Stimulated activated CD4-positive, alpha-beta T cell treated with anti-CD3 and anti-CD28 coated beads, Interleukin-15, amount 100 ng/mL, for 1 hour (primary cell): ENCODE data around the gene CD247.
A peak's percentile ranks its signal among the peaks of the same experiment; 100 is the strongest.
"Not testable (repeated sequence)": the region's sequence is repeated elsewhere in the genome, so short reads cannot be mapped to it uniquely, and the experiment has no call there.

Experiments
- DNase-seq, 2 donors: peaks; one replicate each; pipeline ENCODE4 v3.0.0-alpha.2; 2020; ENCODE audit warnings: low read depth in 1 of 2, low spot score in 1 of 2

CD247 gene

DNA sequence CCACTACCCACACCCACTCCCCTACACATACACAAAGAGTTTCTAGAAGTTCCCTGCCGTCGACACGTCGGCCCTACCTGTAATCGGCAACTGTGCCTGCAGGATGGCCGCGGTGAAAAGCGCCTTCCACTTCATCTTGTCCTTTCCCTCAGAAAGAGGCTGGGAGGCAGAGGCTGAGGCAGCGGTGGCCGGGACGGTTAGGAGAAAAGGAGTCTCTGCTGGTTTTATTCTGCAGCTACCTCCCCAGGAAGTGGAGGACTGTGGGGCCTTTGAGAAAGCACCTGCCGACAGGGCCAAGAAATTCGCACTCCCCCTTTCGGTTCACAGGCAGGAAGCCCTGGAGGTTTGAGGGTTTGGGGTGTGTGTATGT lies at the start of gene CD247:
Gene CD247, minus strand, starts transcription at position 199 of the 370 bp plus-strand sequence. Its CDS starts 64 bp downstream, at position 135.
- peak; percentile 36 to 51 for DNase-seq

DNA sequence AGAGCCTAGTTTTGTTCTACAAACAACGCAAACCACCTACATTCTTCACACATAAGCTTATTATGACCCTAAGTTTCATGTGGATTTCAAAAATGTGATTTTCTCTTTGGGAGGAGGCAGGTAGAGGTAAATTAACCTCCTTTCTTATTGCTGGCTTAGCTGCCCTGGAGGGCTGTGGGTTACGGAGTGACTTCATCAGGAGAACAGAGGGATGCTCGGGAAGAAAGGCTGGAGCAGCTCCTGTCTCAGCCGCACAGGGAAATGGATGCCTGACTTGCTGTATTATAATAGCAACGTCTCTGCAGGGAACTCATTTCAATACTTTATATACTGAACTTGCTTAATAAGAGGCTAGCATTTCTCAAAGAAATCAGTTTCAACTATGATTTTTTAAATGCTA lies 49.3 kb upstream of the CD247 start:
- no peak for DNase-seq

DNA sequence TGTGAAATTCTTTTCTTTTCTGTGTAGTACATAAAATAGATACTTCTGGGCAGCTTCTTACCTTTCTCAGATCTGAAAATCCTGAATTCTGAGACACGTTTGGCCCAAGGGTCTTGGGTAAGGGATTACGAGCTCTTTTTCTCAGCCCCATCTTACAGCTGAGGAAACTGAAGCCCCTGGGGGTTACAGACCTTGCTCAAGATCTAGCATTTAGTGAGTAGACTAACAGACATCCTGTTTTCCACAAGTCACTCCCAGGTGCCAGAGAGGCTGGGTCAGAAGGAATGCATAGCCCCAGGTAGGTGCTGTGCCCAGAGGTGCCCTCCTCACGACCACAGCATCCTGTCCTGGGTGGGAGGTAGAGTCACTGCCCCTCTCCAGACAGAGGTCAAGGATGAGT lies 48.4 kb upstream of the CD247 start:
- no peak for DNase-seq

DNA sequence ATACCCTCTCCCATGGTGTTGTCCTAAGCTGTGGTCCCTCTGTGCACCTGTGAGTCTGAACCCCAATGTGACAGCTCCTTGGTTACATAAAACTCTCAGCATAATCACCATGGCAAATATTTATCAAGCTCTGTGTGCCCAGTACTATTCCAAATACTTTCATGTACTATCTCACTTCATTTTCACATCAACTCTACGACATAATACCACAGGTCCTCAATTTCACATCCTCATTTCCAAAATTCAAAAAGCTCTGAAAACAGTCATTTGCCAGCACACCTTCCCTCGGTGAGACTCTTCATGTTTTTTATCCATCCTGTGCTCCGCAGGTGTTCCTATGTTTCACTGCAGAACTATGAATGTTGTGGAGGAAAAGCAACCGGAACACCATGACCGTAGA lies 47.6 kb upstream of the CD247 start:
- no peak for DNase-seq

DNA sequence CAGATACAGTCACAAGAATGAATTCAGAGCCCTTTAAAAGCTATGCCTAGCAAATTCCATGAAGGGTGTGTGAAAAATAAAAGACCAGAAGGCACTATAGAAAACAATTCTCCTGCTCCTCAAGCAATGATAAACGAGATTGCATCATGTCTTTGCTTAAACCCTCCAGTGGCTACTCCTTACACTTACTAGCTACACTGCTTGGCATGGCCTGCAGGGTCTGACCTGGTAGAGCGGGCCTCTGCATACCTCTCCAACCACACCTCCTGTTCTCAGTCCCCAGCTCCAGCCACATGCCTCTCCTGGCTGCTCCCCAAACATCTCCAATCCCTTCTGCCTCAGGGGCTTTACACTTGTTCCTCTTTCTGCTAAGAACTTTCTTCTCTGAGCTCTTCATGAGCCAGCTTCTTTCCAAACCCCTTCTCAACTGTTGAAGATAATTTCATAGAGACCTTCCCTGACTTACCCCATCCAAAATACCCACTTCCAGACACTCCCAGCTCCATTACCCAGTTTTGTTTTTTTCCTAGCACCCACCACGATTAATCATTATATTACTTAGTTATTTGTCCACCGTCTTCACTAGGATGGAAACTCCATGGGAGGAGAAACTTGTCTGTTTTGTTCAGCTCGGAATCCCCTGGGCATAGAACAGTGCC lies 46.4 kb upstream of the CD247 start:
- DNase-seq, result no peak

DNA sequence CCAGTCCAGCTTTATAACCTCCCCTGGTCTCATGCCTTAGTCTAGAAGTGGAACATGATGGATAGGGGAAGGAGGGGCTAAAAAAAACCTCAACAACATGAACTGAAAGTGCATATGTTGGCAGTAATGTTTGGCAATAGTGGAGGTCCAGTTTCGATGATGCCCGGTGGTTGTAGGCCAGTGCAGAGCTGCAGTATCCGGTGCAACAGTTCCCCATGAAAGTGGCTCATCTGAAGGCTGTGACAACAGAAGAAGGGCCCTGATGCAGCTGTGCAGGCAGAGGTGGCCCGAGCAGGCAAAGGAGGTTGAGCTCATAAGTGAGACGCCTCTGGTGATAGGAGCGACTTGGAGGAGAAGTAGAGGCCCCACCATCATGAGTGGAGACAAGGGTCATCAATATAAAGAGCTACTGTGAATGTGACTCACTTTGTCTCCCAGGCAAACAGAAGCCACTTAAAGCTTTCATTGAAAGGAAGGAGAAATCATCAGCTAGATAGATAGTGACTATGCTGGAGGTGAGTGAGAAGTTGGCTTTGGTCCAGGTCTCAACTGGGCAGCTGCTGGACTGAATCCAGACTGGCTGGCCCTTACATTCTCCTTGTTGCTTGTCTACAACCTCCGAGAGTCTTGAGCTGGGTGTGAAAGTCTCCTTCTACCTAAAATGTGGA lies 45.4 kb upstream of the CD247 start:
- no peak for DNase-seq

DNA sequence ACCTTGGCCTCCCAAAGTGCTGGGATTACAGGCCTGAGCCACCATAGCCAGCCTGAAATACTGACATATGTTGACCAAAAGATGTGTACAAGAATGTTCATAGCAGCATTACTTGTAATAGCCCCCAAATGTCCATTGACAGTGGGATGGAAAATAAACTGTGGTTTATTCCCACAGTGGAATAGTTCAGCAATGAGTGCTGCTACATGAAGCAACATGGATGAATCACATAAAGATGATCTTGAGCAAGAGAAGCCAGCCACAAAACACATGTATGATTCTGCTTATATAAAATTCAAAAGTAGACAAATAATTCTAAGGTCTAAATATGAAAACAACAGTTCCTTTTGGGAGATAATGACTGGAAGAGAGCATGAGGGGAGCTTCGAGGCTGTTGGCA lies 44.4 kb upstream of the CD247 start:
- DNase-seq, result no peak

DNA sequence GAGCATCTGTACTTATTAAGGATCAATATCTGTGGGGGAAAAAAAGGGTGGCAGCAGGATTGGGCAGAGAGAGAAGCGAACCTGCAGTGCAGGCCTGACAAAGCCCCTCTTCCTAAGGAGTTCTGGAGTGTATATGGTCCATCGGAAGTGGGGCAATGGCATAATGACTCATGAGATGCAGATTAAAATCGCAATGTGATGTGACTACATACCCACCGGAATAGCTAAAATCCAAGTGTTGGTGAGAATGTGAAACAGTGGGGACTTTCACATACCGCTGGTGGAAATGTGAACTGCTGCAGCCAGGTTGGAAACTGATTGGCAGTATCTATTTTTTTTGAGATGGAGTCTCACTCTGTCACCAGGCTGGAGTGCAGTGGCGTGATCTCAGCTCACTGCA lies 43.4 kb upstream of the CD247 start:
- no peak for DNase-seq

DNA sequence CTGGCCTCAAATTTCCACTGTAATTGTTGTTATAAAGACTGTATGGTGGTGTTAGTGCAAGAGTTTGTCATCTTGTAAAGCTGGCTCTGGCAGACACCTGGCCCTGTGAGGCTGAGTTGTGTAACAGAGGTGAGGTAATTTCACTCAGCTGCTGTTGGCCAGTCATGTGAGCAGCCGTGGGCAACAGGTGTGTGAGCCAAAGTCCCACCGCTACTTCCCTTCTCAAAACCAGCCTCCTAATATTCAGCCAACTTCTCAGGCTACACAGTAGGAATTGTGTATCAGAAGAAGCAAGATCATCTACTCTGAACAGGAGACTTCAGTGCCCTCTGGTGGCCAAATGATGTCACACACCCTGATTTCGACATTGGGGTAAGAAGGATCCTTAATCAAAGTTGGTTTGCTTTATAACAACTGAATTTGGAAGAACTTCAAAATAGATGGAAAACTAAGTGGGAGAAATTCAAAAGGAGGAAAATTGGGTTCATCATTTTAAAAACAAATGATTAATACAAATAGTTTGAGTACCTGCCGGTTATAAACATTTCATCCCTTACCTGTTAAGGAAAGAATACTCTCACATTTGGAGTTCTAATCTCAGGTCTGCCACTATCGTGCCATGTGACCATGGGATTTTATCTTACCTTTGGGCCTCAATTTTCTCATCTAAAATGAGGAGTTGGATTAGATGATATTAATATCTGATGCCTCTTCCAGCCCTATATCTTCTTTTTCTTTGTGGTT lies 37.8 kb upstream of the CD247 start:
- DNase-seq, result peak; percentile 43 to 54

DNA sequence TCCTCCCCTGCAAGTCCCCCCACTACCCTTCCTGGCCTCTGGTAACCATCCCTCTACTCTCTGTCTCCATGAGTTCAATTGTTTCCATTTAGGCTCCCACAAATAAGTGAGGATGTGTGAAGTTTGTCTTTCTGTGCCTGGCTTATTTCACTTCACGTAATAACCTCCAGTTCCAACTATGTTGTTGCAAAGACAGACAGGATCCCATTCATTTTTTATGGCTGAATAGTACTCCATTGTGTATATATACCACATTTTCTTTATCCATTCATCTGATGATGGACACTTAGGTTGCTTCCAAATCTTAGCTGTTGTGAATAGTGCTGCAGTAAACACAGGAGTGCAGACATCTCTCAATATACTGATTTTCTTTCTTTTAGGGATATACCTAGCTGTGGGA lies 36.7 kb upstream of the CD247 start:
- DNase-seq, result not testable (repeated sequence)

DNA sequence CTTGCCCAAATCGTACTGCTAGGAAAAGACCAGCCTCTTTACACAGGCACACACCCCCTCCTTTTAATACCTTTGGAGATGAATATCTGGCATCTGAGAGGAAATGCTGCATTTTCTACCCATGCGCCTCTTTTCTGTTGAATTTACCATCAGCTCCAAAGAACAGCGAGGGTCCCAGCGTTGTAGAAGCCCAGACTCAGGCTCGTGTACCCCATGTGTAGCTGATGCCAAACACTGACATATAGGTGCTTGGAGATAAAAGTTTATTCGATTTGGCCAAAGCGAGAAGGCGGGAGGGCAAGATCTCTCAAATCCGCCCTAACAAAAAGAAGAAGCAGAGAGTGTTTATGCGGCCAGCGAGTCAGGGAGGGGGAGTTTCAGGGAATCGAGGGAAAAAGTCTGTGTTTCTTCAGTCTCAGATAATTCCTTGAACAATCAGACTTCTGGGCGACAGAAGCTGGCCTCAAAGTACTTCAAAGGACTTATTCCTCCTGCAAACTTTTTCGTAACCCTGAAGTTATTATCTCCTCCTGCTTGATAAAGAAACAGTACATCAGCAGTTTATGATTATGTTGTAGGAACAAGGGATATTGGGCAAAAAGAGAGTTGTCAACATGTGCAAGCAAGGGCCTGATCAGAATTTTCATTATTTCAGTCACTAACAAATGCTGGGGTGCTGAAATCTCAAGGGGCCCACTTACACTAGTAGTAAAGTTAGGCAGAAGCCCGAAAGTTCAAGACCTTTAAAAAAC lies 35.9 kb upstream of the CD247 start:
- DNase-seq, result no peak

DNA sequence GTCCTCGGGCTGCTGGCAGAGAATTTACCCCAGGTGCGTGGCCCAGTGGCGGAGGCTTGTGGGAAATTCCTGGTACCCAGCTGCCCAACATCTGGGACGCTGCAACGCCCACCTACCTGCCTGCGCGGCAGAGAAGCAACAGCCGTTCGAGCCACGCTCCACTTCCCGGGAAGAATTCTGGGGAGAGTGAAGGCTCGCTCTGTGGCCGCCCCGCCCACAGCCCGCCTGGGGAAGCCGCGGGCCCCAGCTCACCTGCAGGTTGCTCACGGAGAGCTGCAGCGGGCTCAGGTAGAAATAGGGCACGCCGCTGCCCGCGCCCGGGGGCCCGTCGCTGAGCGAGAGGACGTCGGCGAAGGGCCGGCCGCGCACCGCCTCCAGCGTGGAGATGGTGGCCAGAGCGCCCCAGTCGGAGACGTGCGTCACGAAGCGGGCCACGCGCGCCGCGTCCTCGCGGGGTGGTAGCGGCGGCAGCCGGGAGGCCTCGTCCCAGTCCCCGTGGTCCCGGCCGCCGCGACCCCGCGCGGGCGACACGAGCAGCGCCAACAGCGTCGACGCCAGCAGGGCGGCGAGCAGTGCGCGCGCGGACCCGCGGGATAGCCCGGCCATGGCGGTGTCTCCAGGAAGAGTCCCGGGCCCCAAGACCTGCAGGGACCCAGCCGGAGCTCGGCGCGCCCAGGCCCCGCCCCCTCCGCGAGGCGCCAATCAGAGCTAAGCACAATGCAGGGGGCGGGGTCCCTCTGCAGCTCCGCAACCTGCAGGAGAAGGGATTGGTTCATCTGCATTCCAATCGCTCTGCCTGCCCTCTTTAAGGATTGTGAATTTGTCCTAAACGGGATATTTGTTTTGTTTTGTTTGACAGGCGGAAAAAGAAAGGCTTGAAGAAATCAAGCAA lies 35.1 kb upstream of the CD247 start, which contains the start of gene CREG1:
Gene CREG1, minus strand, starts transcription at position 627 of the 892 bp plus-strand sequence.
- peak; percentile 71 to 84 for DNase-seq

DNA sequence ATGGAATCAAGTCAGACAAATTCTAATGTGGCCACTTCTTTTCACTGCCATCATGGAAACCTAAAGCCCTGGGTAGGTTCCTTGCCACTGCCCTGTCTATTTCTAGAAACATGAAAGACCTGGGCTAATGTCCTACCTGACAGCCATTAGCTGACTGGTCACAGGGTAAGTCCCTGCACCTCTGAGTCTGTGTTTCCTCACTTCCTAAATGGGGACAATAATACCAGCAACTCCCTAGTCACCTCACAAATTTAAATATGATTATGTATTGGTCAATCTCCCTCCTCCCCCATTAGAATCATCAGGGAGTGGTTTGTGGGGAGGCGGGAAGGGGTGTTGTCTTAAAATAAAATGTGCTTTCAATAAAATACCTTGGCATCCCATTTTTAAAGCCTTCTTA lies 33.0 kb upstream of the CD247 start:
- no peak for DNase-seq

DNA sequence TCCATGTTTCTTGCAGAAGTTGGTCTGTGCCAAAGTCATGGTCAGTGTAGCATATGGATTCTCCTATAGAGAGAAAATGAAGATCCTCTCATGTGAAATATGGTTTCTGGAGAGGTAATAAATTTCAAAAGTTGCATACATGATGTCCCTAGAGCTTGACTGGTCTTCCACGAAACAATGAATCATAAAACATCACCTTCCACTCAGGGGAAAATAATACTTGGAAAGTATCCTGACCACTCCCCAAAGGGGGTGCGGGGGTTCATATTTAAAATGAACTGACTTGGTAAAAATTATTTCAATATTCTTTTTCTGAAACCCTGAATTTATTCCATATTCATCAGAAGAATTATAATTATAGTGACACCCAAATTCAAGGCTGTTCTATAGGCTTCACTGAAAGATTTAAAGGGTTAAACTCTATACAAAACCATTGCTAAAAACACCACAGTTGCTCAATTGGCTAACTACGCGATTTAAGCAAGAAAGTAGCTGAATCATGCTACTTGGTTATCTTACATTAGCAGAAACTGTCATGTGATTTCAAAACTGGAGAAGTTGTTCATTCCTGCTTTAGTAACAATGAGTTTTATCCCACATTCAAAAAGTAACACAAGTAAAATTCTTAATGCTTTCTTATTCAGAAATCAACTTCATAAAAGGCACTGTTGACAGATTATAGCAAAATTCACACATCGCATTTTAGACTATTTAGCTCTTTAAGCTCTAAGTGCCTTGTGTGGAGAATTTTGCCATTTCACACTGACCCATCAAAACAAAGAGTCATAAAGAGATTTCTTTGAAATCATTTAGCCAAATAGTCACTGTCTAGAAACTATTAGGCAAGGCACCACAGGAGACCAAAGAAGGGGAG lies 30.0 kb upstream of the CD247 start:
- DNase-seq, result no peak

DNA sequence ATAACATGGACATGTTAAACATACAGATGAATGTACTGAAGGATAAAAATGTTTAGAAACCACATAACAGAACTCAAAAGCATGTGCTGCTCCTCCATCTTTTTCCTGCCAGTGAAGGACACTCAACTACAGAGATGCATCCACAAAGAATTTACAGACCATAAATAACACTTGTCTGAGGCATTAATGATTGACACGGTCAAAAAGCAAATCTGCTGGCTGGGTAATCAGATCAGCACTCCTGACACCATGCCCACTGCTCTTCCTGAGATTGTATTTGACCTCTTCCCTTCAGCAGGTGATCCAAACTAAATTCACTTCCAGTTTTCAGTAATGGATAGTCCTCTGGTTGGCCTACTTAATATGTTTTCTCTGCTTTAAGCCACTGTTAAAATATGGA lies 28.6 kb upstream of the CD247 start:
- no peak for DNase-seq

DNA sequence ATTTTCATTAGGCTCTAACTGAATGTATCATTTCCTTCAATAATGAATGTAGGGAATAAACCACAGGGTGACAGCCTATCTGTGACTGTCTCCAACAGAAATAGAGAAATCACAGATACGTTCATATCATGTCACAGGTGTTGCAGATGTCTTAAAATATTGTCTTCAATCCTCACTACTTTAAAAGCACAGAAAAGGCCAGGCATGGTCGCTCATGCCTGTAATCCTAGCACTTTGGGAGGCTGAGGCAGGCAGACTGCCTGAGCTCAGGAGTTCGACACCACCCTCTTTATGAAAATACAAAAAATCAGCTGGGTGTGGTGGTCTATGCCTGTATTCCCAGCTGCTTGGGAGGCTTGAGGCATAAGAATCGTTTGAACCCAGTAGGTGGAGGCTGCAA lies 27.0 kb upstream of the CD247 start:
- no peak for DNase-seq

DNA sequence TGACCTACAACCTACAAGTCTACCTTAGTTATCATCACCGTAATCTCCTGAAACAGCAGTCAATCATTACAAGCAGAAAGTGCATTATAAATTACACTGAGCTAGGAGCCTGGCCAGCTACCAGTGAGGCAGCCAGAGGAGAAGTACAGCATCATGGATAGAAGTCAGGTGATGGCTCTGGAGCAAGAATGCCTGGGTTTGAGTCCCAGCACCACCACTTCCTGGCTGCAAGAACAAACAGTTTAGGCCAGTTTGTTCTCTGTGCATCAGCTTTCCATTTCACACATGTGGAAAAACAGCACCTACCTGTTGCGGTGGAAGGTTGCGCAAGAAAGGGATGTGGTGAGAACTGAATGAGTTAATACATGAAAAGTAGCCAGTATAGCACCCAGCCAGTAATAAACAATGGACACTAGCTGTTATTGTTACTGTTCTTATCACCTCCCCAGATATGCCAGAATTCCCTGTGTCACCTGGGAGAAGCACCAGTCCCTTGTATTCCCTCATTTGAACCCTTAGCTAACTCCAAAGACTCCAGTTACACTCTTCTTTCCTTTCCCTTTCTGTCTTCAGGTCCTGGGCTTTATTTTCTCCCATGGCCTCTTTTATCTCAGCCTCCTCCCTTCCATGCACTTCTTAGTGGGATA lies 26.2 kb upstream of the CD247 start:
- DNase-seq, result no peak

DNA sequence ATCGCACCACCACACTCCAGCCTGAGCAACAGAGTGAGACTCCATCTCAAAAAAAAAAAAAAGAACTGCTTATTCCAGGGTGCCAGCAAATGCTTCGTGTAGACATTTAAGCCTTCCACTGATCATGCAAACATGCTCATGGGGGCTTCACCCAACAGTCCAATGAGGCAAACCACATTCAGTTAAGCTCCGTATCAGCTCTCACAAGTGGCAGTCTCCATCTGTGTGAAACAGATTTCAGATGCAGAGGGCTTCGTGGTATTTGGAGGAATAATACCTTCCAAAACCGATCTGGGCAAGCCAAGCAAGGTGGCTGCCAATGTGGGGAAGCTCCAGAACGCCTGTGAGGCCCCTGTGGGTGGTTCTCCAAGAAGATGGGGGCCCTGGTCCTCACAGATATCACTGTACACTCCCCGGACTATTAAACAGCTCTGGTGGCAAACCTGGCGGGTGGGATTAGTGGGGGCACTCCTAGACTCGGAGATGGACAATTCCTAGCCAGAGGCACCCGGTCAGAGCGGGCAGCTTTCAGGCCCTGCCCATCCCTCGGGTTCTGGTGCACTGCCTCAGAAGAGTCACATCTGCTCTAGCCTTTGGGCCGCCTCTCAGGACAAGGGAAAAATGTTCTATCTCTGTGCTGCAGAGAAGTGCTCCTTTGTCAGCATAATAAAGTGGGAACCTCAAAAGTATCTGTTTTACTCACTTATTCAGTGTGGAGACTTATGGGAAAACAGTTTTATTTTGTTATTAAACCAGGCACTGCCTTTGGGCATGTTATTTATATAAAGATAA lies 25.1 kb upstream of the CD247 start:
- DNase-seq, result no peak
